ENCODE results near the gene NAE1. TPM values are rescaled to one million over a fixed set of nuclear protein-coding genes. Genes with fewer than 3 reads are reported as not detected.
"Not testable (repeated sequence)": the region's sequence is repeated elsewhere in the genome, so short reads cannot be mapped to it uniquely, and the experiment has no call there.

Gene NAE1
- total RNA-seq, 1 donor from 2014 or later = 67.8 TPM

- DNase-seq (ENCODE audit: low spot score) = no peak
Observed at GRCh38 chr16:66802159-66802558, 28.6 kb downstream of the NAE1 start.

- no peak for DNase-seq (ENCODE audit: low spot score)
Observed at GRCh38 chr16:66801320-66802105, 29.3 kb downstream of the NAE1 start, which contains the start of gene TERB1. TERB1 (minus strand) TSS chr16:66801584; CDS start chr16:66796798, 4,786 bp downstream.

- no peak for DNase-seq (ENCODE audit: low spot score)
Observed at GRCh38 chr16:66800856-66801255, 29.9 kb downstream of the NAE1 start.

GRCh38 chr16:66798161-66798560, 32.6 kb downstream of the NAE1 start:
- no peak for DNase-seq (ENCODE audit: low spot score)

GRCh38 chr16:66793984-66794383, 36.8 kb downstream of the NAE1 start:
- not testable (repeated sequence) for DNase-seq (ENCODE audit: low spot score)

- no peak for DNase-seq (ENCODE audit: low spot score)
Observed at GRCh38 chr16:66790130-66790733, 40.5 kb downstream of the NAE1 start.

GRCh38 chr16:66787427-66787826, 43.3 kb downstream of the NAE1 start:
- no peak for DNase-seq (ENCODE audit: low spot score)

GRCh38 chr16:66786551-66786950, 44.2 kb downstream of the NAE1 start:
- DNase-seq (ENCODE audit: low spot score) = no peak

GRCh38 chr16:66776457-66776856, 54.3 kb downstream of the NAE1 start:
- DNase-seq (ENCODE audit: low spot score) = no peak

GRCh38 chr16:66774981-66775380, 55.8 kb downstream of the NAE1 start:
- no peak for DNase-seq (ENCODE audit: low spot score)

- DNase-seq (ENCODE audit: low spot score) = no peak
Observed at GRCh38 chr16:66758086-66758485, 72.7 kb downstream of the NAE1 start.

- no peak for DNase-seq (ENCODE audit: low spot score)
Observed at GRCh38 chr16:66754819-66755218, 76.0 kb downstream of the NAE1 start.

GRCh38 chr16:66754211-66754610, 76.6 kb downstream of the NAE1 start:
- DNase-seq (ENCODE audit: low spot score) = no peak

- DNase-seq (ENCODE audit: low spot score) = no peak
Observed at GRCh38 chr16:66752958-66753357, 77.8 kb downstream of the NAE1 start.

Other genes starting within 250 kb of the NAE1 start
- gene CMTM3, start 226.3 kb downstream of the NAE1 start, total RNA-seq = 25.4 TPM
- 31.6 TPM for gene CMTM4, start 134.2 kb downstream of the NAE1 start, total RNA-seq
- 143 TPM for gene DYNC1LI2, start 79.4 kb downstream of the NAE1 start, total RNA-seq
- gene TERB1, start 29.4 kb downstream of the NAE1 start, total RNA-seq = 1.0 TPM
- not detected for gene CA7, start 13.4 kb upstream of the NAE1 start, total RNA-seq
- 11.5 TPM for gene PDP2, start 49.5 kb upstream of the NAE1 start, total RNA-seq
- not detected for gene CDH16, start 87.9 kb upstream of the NAE1 start, total RNA-seq
- 7.7 TPM for gene RRAD, start 94.6 kb upstream of the NAE1 start, total RNA-seq
- gene CIAO2B, start 103.4 kb upstream of the NAE1 start, total RNA-seq = 71.8 TPM
- 56.3 TPM for gene CES2, start 104.5 kb upstream of the NAE1 start, total RNA-seq
- 0.29 TPM for gene CES3, start 130.3 kb upstream of the NAE1 start, total RNA-seq
- gene CES4A, start 157.6 kb upstream of the NAE1 start, total RNA-seq = 17.7 TPM
- 53.5 TPM for gene CBFB, start 198.2 kb upstream of the NAE1 start, total RNA-seq